Fibroblast of mammary gland (primary cell): ENCODE data around the gene TESK1.

Source experiments
- DNase-seq: peaks from one replicate; pipeline ENCODE4 v3.0.0-alpha.2; 2010; ENCODE audit warnings: low read depth
- H3K4me3 ChIP-seq: 2 replicates; pipeline ENCODE4 v1.5.1; 2011; ENCODE audit warnings: low read depth, mild to moderate bottlenecking, low read length, moderate library complexity; ENCODE audit not compliant: control insufficient read depth
- CTCF ChIP-seq: conservative IDR thresholded peaks from 2 replicates; pipeline ENCODE4 v1.5.1; 2011; ENCODE audit warnings: low read depth, low read length, inconsistent platforms; ENCODE audit not compliant: control insufficient read depth, insufficient read depth

Gene TESK1

GRCh38 chr9:35568196-35568595, 36.9 kb upstream of the TESK1 start:
- H3K4me3 ChIP-seq: no peak overlapping the region
- no peak for TF ChIP-seq CTCF
- no peak for DNase-seq

- DNase-seq: no peak
- no peak for TF ChIP-seq CTCF
- H3K4me3 ChIP-seq: no peak overlapping the region
These were observed 35.9 kb upstream of the TESK1 start for GRCh38 chr9:35569206-35569605.

- TF ChIP-seq CTCF: no peak
- H3K4me3 ChIP-seq: no peak overlapping the region
- DNase-seq: no peak
These were observed 34.2 kb upstream of the TESK1 start for GRCh38 chr9:35570709-35571504.

GRCh38 chr9:35574578-35575122, 30.4 kb upstream of the TESK1 start:
- H3K4me3 ChIP-seq: no peak overlapping the region
- TF ChIP-seq CTCF: no peak
- DNase-seq: no peak

- H3K4me3 ChIP-seq: no peak overlapping the region
- no peak for DNase-seq
- no peak for TF ChIP-seq CTCF
These were observed 29.6 kb upstream of the TESK1 start for GRCh38 chr9:35575478-35575877.

GRCh38 chr9:35577486-35577885, 27.6 kb upstream of the TESK1 start:
- TF ChIP-seq CTCF: no peak
- no peak overlapping the region for H3K4me3 ChIP-seq
- no peak for DNase-seq
